SK-N-SH treated with all-trans-retinoic acid at 6 μM for 48 hours (cell line): Measurements from ENCODE around the gene LRFN2.

Experiments used
- ATAC-seq: fragments of 200-7000 bp; cut with Tn5 transposase; 3 replicates; pipeline ENCODE4 v1.9.1; 2020; ENCODE audit warnings: mild to moderate bottlenecking, moderate library complexity
- ARNTL ChIP-seq: fragments of 450-650 bp; formaldehyde crosslinking; IDR thresholded peaks from 2 replicates; pipeline ENCODE4 v1.5.0; 2020; ENCODE audit warnings: low read depth, mild to moderate bottlenecking, moderate library complexity, borderline replicate concordance
- BACH2 ChIP-seq: fragments of 250-450 bp; sonication (Bioruptor Pico); IDR thresholded peaks from 2 replicates; pipeline ENCODE4 v1.9.0; 2021; ENCODE audit warnings: mild to moderate bottlenecking, borderline replicate concordance
- CSDC2 ChIP-seq: fragments of 250-450 bp; sonication (Bioruptor Pico); IDR thresholded peaks from 2 replicates; pipeline ENCODE4 v1.5.0; 2020; ENCODE audit warnings: mild to moderate bottlenecking, moderate library complexity
- ESRRG ChIP-seq: fragments of 250-450 bp; sonication (Bioruptor Pico); IDR thresholded peaks from 2 replicates; pipeline ENCODE4 v1.6.1; 2021; ENCODE audit warnings: mild to moderate bottlenecking
- GLIS3 ChIP-seq: fragments of 250-450 bp; sonication (Bioruptor Pico); IDR thresholded peaks from 2 replicates; pipeline ENCODE4 v1.5.0; 2020; ENCODE audit warnings: mild to moderate bottlenecking, moderate library complexity
- ISL1 ChIP-seq: fragments of 250-450 bp; sonication (Bioruptor Pico); IDR thresholded peaks from 2 replicates; pipeline ENCODE4 v2.1.2; 2022; ENCODE audit warnings: mild to moderate bottlenecking, moderate library complexity
- OSR1 ChIP-seq: fragments of 250-450 bp; sonication (Bioruptor Pico); IDR thresholded peaks from 2 replicates; pipeline ENCODE4 v1.8.0; 2022; ENCODE audit warnings: moderate library complexity, mild to moderate bottlenecking, inconsistent platforms
- PPARA ChIP-seq: fragments of 250-450 bp; sonication (Bioruptor Pico); IDR thresholded peaks from 2 replicates; pipeline ENCODE4 v1.5.0; 2020; ENCODE audit warnings: mild to moderate bottlenecking, borderline replicate concordance
- RARB ChIP-seq: fragments of 250-450 bp; sonication (Bioruptor Pico); IDR thresholded peaks from 2 replicates; pipeline ENCODE4 v1.8.0; 2021; ENCODE audit warnings: mild to moderate bottlenecking, moderate library complexity
- SNAI2 ChIP-seq: fragments of 250-450 bp; sonication (Bioruptor Pico); IDR thresholded peaks from 2 replicates; pipeline ENCODE4 v1.5.0; 2020; ENCODE audit warnings: mild to moderate bottlenecking, moderate library complexity
- TCF4 ChIP-seq: fragments of 250-450 bp; sonication (Bioruptor Pico); IDR thresholded peaks from 2 replicates; pipeline ENCODE4 v1.8.0; 2021; ENCODE audit warnings: mild to moderate bottlenecking, moderate library complexity, borderline replicate concordance
- TOX ChIP-seq: fragments of 250-450 bp; sonication (Bioruptor Pico); IDR thresholded peaks from 2 replicates; pipeline ENCODE4 v1.8.0; 2021; ENCODE audit warnings: mild to moderate bottlenecking, moderate library complexity, borderline replicate concordance
- ZC3H10 ChIP-seq: fragments of 250-450 bp; sonication (Bioruptor Pico); IDR thresholded peaks from 2 replicates; pipeline ENCODE4 v1.5.1; 2021; ENCODE audit warnings: mild to moderate bottlenecking, moderate library complexity
- ZFP3 ChIP-seq: fragments of 250-450 bp; sonication (Bioruptor Pico); IDR thresholded peaks from 2 replicates; pipeline ENCODE4 v1.5.0; 2020; ENCODE audit warnings: mild to moderate bottlenecking, moderate library complexity
- ZFP30 ChIP-seq: fragments of 450-650 bp; formaldehyde crosslinking; IDR thresholded peaks from 2 replicates; pipeline ENCODE4 v1.5.0; 2022; ENCODE audit warnings: mild to moderate bottlenecking, moderate library complexity
- ZNF565 ChIP-seq: fragments of 450-650 bp; formaldehyde crosslinking; conservative IDR thresholded peaks from 2 replicates; pipeline ENCODE4 v1.5.0; 2020; ENCODE audit warnings: low read depth, mild to moderate bottlenecking, moderate library complexity
- ZNF70 ChIP-seq: fragments of 450-650 bp; formaldehyde crosslinking; IDR thresholded peaks from 2 replicates; pipeline ENCODE4 v1.5.0; 2020; ENCODE audit warnings: mild to moderate bottlenecking, moderate library complexity
- ZNF8 ChIP-seq: fragments of 450-650 bp; formaldehyde crosslinking; IDR thresholded peaks from 2 replicates; pipeline ENCODE4 v1.5.0; 2020; ENCODE audit warnings: mild to moderate bottlenecking, moderate library complexity
- TF ChIP-seq, protein P1 (sequence below): fragments of 250-450 bp; sonication (Bioruptor Pico); IDR thresholded peaks from 2 replicates; pipeline ENCODE4 v1.5.1; 2021; ENCODE audit warnings: mild to moderate bottlenecking, moderate library complexity
- TF ChIP-seq, protein P2 (sequence below): fragments of 250-450 bp; sonication (Bioruptor Pico); IDR thresholded peaks from 2 replicates; pipeline ENCODE4 v1.8.0; 2021; ENCODE audit warnings: low read depth, mild to moderate bottlenecking, moderate library complexity, borderline replicate concordance
- TF ChIP-seq, protein P3 (sequence below): fragments of 250-450 bp; sonication (Bioruptor Pico); IDR thresholded peaks from 2 replicates; pipeline ENCODE4 v1.5.0; 2020; ENCODE audit warnings: mild to moderate bottlenecking, moderate library complexity
- TF ChIP-seq, protein P4 (sequence below): fragments of 250-450 bp; sonication (Bioruptor Pico); IDR thresholded peaks from 2 replicates; pipeline ENCODE4 v1.5.1; 2020; ENCODE audit warnings: low read depth, mild to moderate bottlenecking, moderate library complexity
- TF ChIP-seq, protein P5 (sequence below): fragments of 250-450 bp; sonication (Bioruptor Pico); IDR thresholded peaks from 2 replicates; pipeline ENCODE4 v1.8.0; 2020; ENCODE audit warnings: mild to moderate bottlenecking, moderate library complexity, borderline replicate concordance

The LRFN2 gene

DNA sequence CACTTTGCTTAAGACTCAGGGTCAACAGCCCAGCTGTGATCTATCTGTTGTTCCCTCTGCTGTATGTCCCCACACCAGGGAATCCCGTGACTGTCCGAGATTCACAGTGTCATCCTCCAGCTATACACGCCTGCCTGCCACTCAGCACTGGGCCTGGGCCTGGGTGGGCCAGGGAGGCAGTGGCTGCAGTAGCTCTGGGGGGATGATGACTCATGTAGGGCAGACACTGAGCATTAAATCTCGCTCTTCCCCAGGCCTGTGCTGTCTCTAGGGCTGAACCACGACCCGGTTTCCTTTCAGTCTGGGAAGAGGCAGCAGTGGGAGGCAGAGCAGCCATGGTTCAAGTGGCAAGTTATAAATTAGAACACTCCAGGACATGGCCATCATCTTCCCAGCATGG is 173.9 kb downstream of the LRFN2 start:
- no peak for TF ChIP-seq BACH2 (CRISPR knock-in tag)
- TF ChIP-seq, protein P1, sequence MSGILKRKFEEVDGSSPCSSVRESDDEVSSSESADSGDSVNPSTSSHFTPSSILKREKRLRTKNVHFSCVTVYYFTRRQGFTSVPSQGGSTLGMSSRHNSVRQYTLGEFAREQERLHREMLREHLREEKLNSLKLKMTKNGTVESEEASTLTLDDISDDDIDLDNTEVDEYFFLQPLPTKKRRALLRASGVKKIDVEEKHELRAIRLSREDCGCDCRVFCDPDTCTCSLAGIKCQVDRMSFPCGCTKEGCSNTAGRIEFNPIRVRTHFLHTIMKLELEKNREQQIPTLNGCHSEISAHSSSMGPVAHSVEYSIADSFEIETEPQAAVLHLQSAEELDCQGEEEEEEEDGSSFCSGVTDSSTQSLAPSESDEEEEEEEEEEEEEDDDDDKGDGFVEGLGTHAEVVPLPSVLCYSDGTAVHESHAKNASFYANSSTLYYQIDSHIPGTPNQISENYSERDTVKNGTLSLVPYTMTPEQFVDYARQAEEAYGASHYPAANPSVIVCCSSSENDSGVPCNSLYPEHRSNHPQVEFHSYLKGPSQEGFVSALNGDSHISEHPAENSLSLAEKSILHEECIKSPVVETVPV (CRISPR knock-in tag): no peak
- TF ChIP-seq SNAI2 (CRISPR knock-in tag): no peak
- no peak for TF ChIP-seq ZFP3 (CRISPR knock-in tag)
- no peak for TF ChIP-seq ZNF8 (CRISPR knock-in tag)
- TF ChIP-seq ZC3H10 (CRISPR knock-in tag): no peak
- TF ChIP-seq, protein P2, sequence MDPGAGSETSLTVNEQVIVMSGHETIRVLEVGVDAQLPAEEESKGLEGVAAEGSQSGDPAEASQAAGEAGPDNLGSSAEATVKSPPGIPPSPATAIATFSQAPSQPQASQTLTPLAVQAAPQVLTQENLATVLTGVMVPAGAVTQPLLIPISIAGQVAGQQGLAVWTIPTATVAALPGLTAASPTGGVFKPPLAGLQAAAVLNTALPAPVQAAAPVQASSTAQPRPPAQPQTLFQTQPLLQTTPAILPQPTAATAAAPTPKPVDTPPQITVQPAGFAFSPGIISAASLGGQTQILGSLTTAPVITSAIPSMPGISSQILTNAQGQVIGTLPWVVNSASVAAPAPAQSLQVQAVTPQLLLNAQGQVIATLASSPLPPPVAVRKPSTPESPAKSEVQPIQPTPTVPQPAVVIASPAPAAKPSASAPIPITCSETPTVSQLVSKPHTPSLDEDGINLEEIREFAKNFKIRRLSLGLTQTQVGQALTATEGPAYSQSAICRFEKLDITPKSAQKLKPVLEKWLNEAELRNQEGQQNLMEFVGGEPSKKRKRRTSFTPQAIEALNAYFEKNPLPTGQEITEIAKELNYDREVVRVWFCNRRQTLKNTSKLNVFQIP (CRISPR knock-in tag): no peak
- TF ChIP-seq TCF4 (CRISPR knock-in tag): no peak
- TF ChIP-seq CSDC2: no peak
- TF ChIP-seq TOX (CRISPR knock-in tag): no peak
- TF ChIP-seq ESRRG (CRISPR knock-in tag): no peak
- no peak for TF ChIP-seq ISL1 (CRISPR knock-in tag)
- TF ChIP-seq, protein P3, sequence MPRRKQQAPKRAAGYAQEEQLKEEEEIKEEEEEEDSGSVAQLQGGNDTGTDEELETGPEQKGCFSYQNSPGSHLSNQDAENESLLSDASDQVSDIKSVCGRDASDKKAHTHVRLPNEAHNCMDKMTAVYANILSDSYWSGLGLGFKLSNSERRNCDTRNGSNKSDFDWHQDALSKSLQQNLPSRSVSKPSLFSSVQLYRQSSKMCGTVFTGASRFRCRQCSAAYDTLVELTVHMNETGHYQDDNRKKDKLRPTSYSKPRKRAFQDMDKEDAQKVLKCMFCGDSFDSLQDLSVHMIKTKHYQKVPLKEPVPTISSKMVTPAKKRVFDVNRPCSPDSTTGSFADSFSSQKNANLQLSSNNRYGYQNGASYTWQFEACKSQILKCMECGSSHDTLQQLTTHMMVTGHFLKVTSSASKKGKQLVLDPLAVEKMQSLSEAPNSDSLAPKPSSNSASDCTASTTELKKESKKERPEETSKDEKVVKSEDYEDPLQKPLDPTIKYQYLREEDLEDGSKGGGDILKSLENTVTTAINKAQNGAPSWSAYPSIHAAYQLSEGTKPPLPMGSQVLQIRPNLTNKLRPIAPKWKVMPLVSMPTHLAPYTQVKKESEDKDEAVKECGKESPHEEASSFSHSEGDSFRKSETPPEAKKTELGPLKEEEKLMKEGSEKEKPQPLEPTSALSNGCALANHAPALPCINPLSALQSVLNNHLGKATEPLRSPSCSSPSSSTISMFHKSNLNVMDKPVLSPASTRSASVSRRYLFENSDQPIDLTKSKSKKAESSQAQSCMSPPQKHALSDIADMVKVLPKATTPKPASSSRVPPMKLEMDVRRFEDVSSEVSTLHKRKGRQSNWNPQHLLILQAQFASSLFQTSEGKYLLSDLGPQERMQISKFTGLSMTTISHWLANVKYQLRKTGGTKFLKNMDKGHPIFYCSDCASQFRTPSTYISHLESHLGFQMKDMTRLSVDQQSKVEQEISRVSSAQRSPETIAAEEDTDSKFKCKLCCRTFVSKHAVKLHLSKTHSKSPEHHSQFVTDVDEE (CRISPR knock-in tag): no peak
- TF ChIP-seq GLIS3 (CRISPR knock-in tag): no peak
- TF ChIP-seq ARNTL: no peak
- TF ChIP-seq ZFP30: no peak
- ATAC-seq: no peak

DNA sequence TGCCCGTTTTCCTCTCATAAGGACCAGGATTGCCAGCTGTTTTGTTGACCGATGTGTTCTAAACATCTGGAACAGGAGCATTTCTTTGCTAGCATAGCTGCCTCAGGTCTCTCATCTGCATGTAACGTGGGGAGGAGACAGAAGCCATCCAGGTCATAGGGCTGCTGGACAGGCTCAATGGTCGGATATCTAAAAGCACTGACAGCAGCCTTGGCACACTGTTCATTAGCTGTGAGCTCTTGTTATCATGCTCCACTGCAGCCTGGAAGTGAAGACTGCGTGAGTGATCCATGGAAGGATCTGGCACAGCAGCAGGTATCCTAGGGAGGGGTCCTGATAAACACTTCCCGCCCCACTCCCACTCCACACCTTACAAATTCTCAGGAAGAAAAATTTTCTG is 175.3 kb downstream of the LRFN2 start:
- ATAC-seq: no peak; the same call in 2 of the 3 replicates
- TF ChIP-seq ESRRG (CRISPR knock-in tag) (no peak), TCF4 (CRISPR knock-in tag) (0 out of 2 replicates have a peak, but pooled peaks have one; percentile 25)

DNA sequence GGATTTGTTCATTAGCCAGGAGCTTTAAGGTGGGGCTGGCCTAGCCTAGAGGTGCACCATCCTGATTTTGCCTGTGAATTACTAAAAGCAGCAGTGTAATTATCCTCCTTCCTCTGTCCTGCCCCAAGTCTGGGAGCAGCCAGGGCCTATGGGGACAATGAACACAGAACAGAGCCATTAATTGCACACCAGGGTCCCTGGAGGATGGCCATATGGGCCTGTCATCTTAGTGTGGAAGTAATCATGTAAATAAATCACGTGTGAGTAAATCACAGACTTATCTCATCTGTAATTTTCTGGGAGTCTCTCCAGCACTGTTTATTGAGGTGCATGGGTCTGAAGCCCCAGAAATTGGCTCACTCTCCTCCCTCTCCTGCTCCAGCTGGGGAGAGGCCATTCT is 176.3 kb downstream of the LRFN2 start:
- ATAC-seq: peak; percentile 28; the same call in 1 of the 3 replicates
- TF ChIP-seq, protein P4, sequence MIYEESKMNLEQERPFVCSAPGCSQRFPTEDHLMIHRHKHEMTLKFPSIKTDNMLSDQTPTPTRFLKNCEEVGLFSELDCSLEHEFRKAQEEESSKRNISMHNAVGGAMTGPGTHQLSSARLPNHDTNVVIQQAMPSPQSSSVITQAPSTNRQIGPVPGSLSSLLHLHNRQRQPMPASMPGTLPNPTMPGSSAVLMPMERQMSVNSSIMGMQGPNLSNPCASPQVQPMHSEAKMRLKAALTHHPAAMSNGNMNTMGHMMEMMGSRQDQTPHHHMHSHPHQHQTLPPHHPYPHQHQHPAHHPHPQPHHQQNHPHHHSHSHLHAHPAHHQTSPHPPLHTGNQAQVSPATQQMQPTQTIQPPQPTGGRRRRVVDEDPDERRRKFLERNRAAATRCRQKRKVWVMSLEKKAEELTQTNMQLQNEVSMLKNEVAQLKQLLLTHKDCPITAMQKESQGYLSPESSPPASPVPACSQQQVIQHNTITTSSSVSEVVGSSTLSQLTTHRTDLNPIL: no peak
- TF ChIP-seq ZFP30 (no peak), TCF4 (CRISPR knock-in tag) (peak; percentile 55; the same call in 1 of the 2 replicates), PPARA (CRISPR knock-in tag) (no peak)
- TF ChIP-seq, protein P2 (CRISPR knock-in tag): no peak

DNA sequence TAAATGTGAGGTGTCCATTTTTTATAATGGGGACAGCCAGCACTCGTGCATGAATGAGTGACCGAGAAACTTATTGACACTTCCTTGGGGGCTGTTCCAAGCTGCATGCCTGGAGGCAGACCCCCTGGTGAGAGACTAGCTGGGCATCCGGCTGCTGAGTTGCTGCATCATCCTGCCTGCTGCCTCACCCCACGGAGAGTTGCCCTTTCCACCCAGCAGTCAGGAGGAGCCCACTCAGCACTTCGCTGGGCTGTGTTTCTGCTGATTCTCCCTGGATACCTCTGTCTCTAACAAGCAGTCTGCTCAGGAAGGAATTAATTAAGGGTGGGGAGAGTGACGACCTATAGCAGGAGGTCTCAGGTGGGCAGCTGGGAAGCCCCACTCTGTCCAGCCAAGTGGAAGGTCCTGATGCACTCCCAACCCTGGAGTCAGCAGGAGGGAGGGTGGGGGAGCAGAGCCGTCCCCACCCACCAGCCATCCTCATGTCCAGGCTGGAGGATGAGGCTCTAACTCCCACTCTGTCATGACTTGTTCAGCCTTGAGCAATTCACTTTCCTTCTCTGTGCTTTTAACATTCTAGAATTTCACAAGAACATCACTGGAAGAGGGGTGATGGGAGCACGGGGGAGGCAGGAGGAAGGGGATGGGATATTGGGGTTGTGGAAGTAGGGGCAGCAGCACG is 177.3 kb downstream of the LRFN2 start:
- no peak for ATAC-seq
- no peak for TF ChIP-seq ARNTL
- TF ChIP-seq, protein P2 (CRISPR knock-in tag): no peak
- no peak for TF ChIP-seq CSDC2
- no peak for TF ChIP-seq RARB (CRISPR knock-in tag)
- TF ChIP-seq ZFP3 (CRISPR knock-in tag): no peak
- no peak for TF ChIP-seq TCF4 (CRISPR knock-in tag)
- no peak for TF ChIP-seq ZNF70
- no peak for TF ChIP-seq OSR1 (CRISPR knock-in tag)
- TF ChIP-seq GLIS3 (CRISPR knock-in tag): no peak
- no peak for TF ChIP-seq ZNF8 (CRISPR knock-in tag)
- no peak for TF ChIP-seq ZNF565 (CRISPR knock-in tag)
- no peak for TF ChIP-seq TOX (CRISPR knock-in tag)
- TF ChIP-seq, protein P5, sequence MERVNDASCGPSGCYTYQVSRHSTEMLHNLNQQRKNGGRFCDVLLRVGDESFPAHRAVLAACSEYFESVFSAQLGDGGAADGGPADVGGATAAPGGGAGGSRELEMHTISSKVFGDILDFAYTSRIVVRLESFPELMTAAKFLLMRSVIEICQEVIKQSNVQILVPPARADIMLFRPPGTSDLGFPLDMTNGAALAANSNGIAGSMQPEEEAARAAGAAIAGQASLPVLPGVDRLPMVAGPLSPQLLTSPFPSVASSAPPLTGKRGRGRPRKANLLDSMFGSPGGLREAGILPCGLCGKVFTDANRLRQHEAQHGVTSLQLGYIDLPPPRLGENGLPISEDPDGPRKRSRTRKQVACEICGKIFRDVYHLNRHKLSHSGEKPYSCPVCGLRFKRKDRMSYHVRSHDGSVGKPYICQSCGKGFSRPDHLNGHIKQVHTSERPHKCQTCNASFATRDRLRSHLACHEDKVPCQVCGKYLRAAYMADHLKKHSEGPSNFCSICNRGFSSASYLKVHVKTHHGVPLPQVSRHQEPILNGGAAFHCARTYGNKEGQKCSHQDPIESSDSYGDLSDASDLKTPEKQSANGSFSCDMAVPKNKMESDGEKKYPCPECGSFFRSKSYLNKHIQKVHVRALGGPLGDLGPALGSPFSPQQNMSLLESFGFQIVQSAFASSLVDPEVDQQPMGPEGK (CRISPR knock-in tag): no peak
- no peak for TF ChIP-seq BACH2 (CRISPR knock-in tag)
- no peak for TF ChIP-seq ZC3H10 (CRISPR knock-in tag)
